Fibroblast of peridontal ligament (primary cell): ENCODE results near the gene PARS2.
"Not testable (repeated sequence)": the region's sequence is repeated elsewhere in the genome, so short reads cannot be mapped to it uniquely, and the experiment has no call there.

ENCODE experiments used
- DNase-seq: peaks from one replicate; pipeline ENCODE4 v3.0.0-alpha.2; 2010; ENCODE audit errors: extremely low read depth

Gene PARS2

DNA sequence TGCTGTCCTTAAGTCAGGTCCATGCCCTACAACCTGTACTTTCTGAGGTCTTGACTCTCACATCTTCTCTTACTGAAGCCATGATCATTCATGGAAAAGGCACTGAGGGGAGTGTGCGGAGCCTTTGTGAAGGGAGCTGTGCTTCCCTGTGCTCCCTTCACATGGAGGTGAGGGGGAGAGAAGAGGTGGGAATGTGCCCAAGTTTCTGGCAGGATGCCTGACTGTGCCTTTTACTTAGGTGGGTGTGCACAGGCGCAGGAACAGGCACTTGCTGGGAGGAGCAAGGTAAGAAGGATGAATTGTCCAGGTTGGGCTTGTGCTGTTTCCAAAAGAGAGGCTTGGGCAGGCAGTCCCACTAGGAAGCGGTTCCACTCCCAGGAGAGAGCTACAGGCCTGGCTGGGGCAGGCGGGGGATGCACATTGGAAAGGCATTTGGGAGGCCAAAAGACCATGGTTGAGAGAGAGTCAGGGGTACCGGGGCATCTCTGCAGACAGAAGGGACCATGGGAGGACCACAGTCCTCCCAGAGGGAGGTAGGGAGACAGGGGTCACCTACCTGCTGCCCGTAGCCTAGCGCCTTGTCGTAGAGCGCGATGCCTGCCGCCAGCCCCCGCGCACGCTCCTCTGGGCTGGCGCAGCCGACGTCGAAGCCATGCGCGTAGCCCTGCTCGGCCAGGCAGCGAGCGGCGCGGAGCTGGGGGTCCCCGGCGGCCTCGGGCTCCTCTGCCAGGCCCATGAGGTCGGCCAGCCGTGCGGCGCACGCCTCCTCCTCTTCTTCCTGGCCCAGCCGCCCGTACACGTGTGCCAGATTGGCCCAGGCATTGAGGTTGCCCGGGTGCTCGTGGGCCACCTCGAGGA, 35.9 kb upstream of the PARS2 start:
- no peak for DNase-seq

DNA sequence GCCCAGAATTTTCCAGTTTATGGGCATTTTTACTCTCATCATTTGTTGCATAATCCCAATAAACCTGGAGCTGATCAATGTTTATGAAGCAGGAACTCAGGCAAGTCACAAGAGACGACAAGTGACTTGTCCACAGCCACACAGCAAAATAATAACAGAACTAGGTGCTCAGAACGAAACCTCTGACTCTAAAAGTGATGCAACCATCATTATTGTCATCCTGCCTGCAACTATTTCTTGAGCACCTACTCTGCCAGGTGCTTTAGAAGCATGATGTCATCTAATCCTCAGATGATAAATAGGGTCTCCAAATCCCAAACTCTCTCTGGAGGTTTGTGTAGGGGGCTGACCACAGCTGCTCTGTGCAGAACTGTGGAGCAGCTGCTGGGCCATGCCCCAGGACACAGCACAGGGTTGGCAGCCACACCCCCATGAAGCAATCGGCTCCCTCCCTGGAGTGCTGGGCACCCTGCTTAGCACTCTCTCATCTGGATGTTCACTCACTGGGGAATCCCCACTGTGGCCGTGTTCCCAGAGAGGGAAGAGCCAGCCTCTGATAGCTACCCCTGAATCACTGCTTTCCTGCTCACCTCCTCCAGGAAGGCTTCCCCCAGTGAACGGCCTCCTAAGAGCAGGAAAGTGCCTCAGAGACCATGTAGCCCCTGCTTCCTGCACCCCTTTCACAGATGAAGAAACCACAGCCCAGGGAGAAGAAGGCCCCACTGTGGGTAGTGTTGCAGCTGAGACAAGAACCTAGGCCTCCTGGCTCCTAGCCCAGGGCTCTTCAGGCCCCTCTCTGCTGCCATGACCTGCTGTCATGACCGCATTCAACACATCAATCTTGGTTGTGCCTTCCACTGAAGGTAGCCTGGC, 34.7 kb upstream of the PARS2 start:
- no peak for DNase-seq

- no peak for DNase-seq
Observed at GRCh38 chr1:54798206-54798605, 33.9 kb upstream of the PARS2 start.

DNA sequence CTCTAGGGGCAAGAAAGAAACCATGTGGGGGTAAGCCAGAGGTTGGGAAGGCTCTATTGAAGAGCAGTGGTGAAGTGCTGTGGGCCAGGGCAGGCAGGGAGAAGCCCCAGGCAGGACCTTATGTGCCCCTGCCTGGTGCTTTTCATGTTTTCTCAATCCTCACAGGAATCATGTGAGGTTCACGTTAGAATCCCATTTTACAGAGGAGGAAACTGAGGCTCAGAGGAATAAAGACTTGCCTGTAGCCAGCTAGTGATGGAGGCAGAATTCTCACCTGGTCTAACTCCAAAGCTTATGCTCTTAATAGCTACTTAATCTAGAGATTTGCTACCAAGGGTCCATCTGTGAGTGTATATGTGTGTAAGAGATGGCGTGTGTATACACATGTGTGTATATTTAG, 32.6 kb upstream of the PARS2 start:
- DNase-seq, result no peak

DNA sequence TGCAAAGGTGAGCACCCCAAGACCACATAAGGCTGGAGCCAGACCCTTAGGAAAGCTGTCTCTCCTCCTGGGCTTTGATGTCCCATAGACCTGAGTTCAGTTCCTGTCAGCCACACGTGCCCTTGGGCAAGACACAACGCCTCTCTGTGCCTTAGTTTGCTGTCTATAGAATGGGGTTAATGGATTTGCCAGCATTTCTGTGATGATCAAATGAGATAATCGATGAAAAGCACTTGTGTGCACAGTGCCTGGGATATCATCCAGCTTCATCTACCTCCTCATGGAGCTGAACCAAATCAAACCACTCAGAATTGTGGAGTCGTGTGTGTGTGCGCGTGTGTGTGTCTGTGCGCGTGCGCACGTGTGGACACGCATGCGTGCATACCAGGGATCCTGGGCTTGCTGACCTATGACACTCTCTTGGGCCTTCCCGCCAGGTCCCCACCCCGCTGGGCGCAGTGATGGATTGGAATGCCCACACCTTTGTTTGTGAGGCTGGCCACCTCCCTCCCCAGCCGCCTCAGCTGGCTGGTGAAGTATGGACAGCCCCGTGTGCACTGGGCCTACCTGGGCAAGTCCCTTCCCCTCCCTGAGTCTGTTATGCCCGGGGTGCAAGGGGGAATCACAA, 31.6 kb upstream of the PARS2 start:
- DNase-seq, result no peak

GRCh38 chr1:54795356-54795665, 31.0 kb upstream of the PARS2 start:
- DNase-seq, result no peak

- no peak for DNase-seq
Observed at GRCh38 chr1:54794451-54795355, 30.4 kb upstream of the PARS2 start.

DNA sequence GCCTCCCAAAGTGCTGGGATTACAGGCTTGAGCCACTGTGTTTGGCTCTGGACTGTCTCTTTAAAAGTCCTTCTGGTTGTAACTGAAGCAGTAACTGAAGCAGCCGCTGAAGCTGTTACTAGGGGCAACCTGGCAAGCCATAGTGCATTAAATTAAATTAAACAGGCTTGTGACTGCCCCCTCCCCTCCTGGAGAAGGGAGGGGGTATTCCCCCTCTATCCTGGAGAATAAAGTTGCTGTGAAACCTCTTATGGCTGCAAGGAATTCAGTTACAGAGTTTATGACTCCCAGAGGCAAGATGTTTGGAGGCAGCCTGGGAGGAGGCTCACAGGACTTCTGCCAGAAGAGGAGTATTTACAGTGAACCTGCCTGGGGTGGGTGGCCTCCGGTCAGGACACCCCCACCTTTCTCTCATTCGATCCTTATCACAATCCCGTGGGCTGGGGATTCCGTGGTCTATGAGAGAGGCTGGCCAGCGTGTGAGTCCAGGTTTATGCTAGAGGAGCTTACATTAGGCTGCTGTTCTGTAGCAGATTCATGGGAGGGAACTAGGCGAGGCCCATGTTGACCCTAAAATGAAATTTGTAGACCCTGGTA, 28.5 kb upstream of the PARS2 start:
- DNase-seq, result no peak

DNA sequence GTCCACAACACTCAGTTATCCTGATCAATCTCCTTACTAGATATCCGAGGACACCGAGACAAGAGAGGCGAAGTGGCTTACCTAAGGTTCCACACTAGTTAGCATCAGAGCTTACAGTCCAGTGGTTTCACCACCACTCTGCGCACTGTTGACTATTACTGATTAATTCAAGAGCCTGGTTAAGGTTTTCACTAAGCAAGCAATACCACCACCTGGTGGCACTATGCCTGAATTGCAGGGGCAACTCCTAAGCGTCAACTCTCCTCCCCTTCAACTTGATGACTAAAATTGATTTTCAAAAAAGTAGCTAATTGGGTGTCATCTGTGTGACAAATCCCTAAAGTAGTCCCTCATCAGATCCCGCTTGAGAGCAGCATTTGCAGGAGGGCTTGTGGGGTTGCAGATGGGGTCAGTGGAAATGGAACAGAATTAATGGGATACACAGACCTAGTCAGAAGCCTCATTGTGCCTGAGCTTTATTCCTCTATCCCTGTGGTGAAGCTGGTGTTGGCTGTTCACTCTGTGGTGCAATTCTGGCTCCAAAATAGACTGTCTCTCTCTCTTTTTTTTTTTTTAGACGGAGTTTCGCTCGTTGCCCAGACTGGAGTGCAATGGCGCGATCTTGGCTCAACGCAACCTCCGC, 27.7 kb upstream of the PARS2 start:
- no peak for DNase-seq

- no peak for DNase-seq
Observed at GRCh38 chr1:54788459-54788858, 24.1 kb upstream of the PARS2 start.

- no peak for DNase-seq
Observed at GRCh38 chr1:54787604-54788003, 23.3 kb upstream of the PARS2 start.

DNA sequence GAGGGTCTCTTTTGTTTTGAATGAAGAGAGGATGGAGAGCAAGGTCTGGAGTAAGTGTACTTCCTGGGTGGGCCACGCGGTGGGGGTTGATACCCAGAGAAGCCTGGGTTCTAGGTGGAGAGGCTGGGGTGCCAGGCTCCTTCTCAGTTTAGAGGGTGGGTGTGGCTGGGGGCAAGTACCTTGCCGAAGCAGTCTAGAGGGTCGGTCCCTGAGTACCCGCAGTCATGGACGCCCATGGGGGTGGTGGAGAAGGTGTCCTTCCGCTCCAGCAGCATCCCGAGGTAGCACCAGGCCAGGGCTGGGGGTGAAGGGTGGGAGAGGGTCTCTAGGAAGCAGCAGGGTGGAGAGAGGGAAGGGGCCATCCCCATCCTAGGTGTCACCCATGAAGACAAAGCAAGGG, 22.5 kb upstream of the PARS2 start:
- DNase-seq, result no peak

- DNase-seq, result no peak
Observed at GRCh38 chr1:54784066-54784465, 19.7 kb upstream of the PARS2 start.

DNA sequence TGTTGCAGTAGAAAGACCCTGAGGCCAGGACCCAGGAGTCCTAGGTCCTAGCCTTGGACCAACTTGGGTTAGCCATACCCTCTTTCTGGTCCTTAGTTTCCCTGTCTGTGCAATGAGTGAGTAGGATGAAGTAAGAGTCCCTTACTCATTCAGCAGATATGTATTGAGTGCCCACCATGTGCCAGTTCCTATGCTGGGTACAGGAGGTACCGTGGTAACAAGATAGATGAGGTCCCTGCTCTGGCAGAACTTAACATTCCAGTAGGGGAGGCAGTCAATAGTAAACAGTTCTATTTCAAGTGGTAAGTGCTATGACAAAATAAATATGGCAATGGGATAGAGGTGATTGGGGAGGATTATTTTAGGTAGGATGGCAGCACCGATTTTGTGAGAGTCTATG, 18.3 kb upstream of the PARS2 start:
- DNase-seq, result no peak

DNA sequence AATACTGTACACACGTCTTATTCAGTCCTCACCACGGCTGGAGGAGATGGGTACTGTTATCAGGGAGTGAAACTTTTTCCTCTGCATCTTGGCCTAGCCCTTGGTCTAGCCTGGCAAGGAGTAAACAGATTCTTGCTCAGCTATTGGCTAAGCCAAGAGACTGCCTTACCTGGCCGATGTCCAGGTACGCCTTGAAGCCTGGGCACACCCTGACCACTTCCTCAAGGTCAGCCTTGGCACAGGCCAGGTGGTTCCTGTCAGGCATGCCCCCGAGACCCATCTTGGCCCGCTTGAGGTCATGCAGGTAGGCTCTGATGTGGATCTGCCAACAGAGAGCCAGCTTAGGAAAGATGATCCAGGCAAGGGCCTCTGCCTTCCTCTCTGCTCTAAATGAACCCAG, 17.8 kb upstream of the PARS2 start:
- no peak for DNase-seq

DNA sequence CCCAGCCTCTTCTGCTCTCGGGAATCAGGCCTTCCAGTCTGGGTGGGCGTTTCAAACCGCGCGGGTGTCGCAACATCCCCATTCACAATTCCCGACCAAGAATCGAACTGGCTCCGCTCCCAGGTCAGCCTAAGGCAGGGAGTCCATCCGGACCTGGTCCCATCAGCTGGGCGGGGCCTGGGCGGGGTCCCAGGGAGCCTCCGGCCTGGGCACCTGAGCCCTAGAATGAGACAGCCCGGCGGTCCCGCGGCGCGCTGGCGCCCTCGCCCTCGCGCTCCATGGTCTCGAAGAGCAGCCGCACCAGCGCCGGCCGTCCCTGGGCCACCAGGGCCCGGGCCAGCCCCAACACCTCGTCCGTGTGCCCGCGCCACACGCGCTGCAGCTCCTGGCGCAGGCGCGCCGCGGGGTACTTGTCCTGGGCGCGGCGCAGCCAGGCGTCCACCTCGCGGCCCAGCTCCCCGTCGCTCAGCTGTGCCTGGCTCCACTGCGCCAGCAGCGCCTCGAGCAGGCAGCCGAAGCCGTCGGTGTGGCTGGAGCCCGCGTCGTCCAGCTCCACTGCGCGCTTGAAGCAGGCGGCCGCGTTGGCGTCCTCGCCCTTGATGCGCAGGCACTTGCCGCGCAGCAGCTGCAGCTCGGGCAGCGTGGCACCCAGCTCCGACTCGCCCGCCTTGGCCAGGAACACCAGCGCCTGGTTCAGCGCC, 16.9 kb upstream of the PARS2 start:
- no peak for DNase-seq

GRCh38 chr1:54777431-54777830, 13.1 kb upstream of the PARS2 start:
- DNase-seq, result no peak

DNA sequence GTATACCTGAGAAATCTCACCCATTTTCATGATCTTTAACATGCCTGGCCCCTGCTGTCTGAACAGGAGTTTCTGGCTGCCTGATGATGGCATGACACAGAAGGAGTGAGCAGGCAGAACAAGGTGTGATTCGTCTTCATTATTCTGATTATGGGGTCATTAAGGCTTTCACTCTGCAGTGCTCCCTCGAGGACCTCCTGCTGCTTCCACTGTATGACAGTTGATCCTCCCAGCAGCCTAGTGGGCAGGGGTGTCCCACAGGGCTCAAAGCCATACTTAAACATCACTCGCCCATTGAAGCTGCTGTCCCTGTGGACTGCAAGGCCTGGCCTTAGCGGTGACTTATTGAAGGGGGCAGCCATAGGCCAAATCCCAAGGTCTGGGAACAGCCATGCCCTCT, 12.7 kb upstream of the PARS2 start:
- no peak for DNase-seq

GRCh38 chr1:54775828-54776721, 11.8 kb upstream of the PARS2 start:
- DNase-seq, result not testable (repeated sequence)
